H1 (cell line): Measurements from ENCODE around the gene LMNTD1. TPM values are rescaled to one million over a fixed set of nuclear protein-coding genes. Genes with fewer than 3 reads are reported as not detected.

ENCODE experiments used
- BCL11A ChIP-seq, 2 experiments: IDR thresholded peaks; one replicate each; pipeline ENCODE4 v1.6.1; 2011; ENCODE audit warnings: low read depth in 2 of 2, low read length in 2 of 2, mild to moderate bottlenecking in 2 of 2
- KDM1A ChIP-seq: fragments of 200-600, 300-600 bp; sonication (generic); IDR thresholded peaks from 2 replicates; pipeline ENCODE4 v1.7.1; 2016; ENCODE audit warnings: mild to moderate bottlenecking, low read length, borderline replicate concordance
- MAFK ChIP-seq: IDR thresholded peaks from 2 replicates; pipeline ENCODE4 v1.6.1; 2012; ENCODE audit warnings: low read depth, mild to moderate bottlenecking, improper control_type of control experiment, low read length
- NANOG ChIP-seq: IDR thresholded peaks from 2 replicates; pipeline ENCODE4 v1.6.1; 2011; ENCODE audit warnings: low read length, low read depth, mild to moderate bottlenecking, inconsistent platforms; ENCODE audit not compliant: insufficient read depth, poor library complexity, severe bottlenecking
- POU5F1 ChIP-seq: IDR thresholded peaks from 2 replicates; pipeline ENCODE4 v1.6.1; 2011; ENCODE audit warnings: low read depth, mild to moderate bottlenecking, low read length, moderate library complexity
- SP4 ChIP-seq: IDR thresholded peaks from 2 replicates; pipeline ENCODE4 v1.6.1; 2012; ENCODE audit warnings: low read length, inconsistent platforms
- polyA plus RNA-seq, 7 experiments: library from polyadenylated mRNA; depleted of rRNA in 3 of 7; stranded (reverse) in 5 of 7; unstranded in 2 of 7; fragments of >200 nt in 5 of 7; fragments of 200-250 nt in 2 of 7; gene quantifications; 1 replicate in 5 of 7; 2 replicates in 1 of 7; 4 replicates in 1 of 7; pipeline versions ENCODE4 v1.2.1 to v1.2.3, GENCODE V29; 2011 to 2013; ENCODE audit warnings: missing spikeins in 2 of 7, mixed read lengths in 2 of 7
- total RNA-seq: library from RNA; stranded (reverse); fragmentation: NEBNext Ultra II Directional; extraction: Animal tissue kit (Norgen Biotek cat#: 25700); gene quantifications from 2 replicates; pipeline ENCODE4 v1.2.1, GENCODE V29; 2021
- TF ChIP-seq, protein P1 (sequence below): IDR thresholded peaks from 2 replicates; pipeline ENCODE4 v1.6.1; 2011; ENCODE audit warnings: low read depth, mild to moderate bottlenecking, low read length; ENCODE audit not compliant: insufficient read depth

The LMNTD1 gene
- total and polyA plus RNA-seq, 2 of the 8 experiments (the other 6 are each of a cell fraction or from before 2014, with no cell fraction given): not detected

DNA sequence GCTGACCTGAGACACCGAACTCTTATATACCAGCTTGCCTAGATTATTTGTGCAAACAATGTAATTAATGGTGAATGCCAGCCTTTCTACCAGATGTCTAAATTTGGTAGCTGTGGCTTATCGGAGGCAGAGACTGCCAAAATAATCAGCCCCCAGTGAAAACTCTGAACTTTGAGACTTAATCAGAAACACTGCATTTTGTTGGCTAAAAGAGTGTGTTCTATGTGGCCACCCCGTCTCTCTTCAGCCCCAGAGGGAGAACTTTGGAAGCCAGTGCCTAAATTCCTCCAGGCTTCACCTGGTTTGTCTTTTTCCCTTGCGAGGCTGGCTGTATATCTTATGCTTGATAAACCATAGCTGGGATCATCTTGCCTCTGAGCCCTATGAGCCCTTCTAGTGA is 90.1 kb downstream of the LMNTD1 start (continued):
- no peak for TF ChIP-seq KDM1A
- TF ChIP-seq SP4: no peak
- no peak for TF ChIP-seq BCL11A (IDR thresholded peaks at IDR 0.05; ENCODE audit: low read depth in 2 of 2, low read length in 2 of 2)
- no peak for TF ChIP-seq POU5F1
- no peak for TF ChIP-seq NANOG
- TF ChIP-seq MAFK: no peak
- TF ChIP-seq, protein P1, sequence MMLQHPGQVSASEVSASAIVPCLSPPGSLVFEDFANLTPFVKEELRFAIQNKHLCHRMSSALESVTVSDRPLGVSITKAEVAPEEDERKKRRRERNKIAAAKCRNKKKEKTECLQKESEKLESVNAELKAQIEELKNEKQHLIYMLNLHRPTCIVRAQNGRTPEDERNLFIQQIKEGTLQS: no peak
- TF ChIP-seq, all 59 proteins: peak for 0
